NCI-H2081 treated with DMSO at 0.1 percent for 48 hours (cell line): ENCODE measurements around the gene S100A7A.
"Not testable (repeated sequence)": the region's sequence is repeated elsewhere in the genome, so short reads cannot be mapped to it uniquely, and the experiment has no call there.

ENCODE experiments used
- DNase-seq: peaks from one replicate; lab custom pipeline; 2025; lab: John Stamatoyannopoulos, UW

S100A7A gene

GRCh38 chr1:153395776-153396175 is 20.5 kb upstream of the S100A7A start:
- DNase-seq: no peak

DNA sequence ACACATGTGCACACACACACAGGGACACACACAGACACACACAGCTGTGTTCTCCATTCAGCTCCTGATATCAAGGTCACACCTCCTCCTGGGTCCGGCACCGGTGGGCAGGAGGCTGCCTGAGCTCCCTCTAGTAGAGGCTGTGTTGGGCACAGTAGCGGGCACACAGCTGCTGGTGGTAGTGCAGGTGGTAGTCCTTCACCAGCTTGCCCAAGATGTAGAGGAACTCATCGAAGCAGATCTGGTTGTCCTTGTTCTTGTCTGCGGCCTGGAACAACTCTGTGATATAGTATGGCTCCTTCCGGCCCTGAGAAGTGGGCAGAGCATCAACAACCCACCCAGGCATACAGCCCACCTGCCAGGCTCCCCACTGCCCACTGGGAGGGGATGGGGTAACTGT is 19.9 kb upstream of the S100A7A start:
- no peak for DNase-seq

DNA sequence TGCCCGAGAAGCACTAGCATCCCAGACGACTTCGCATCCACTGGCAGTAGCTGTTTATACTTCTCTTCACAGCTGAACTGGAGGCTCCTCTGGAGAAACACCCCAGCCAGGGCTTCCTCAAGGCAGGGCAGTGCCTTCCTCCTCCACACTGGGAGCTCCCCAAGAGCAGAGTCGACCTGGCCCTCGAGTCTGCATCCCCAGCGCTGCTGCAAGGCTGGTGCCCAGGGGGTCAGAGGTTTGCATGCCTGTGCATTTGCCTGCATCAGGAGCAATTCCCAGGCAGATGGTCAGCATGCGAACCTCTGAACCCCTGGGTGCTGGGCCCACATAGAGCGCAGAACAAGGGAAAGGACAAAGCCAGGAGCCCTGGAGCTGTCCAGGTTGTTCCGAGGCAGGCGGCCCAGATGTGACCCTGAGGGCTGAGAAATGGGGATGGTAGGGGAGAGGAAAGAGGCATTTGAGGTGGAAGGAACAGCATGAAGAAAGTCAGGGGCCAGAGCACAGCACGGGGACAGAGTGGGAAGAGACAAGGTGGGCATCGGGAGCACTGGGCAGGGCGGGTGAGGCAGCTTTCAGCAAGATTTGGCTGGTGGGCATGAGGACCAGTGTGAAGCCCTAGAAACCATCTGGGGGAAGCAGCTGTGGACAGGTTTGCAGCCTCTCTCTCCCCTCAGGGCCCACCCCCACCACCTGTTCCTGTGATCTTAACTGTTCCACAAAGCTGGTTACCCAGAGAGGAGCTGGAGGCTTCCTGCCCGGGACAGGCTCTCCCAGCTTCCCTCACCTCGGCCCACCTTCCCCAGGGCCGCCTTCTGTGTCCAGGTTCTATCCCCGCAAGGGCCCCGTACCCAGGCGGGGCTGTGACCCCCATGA is 19.0 kb upstream of the S100A7A start:
- no peak for DNase-seq

- no peak for DNase-seq
Observed at GRCh38 chr1:153397924-153398651, 18.2 kb upstream of the S100A7A start.

DNA sequence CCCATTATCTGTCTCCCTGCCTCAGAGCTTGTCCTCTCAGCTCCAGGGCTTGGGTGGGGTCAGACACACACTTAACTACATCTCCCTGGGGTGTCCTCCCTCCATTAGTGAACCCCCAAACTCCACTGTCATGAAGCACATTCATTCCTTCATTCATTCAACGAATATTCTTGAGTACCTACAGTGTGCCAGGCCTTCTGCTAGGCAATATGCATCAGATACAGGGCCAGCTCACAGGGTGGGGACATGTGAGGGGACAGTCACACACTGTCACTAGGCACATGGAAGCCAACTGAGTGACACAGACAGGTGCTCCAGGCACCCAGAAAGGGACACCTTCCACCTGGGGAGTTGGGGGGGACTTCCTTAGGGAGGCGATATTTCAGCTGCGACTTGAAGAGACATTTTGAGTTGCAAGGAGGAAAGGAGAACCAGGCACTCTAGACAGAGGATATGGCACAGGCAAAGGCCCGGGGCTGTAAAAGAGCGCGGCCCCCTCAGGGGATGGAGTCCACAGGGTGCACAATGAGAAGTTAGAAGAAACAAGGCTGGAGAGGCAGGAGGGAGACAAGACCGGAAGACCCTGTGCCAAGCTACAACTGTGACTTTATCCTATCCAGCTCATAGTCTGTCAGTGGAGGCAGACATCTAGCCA is 16.8 kb upstream of the S100A7A start:
- DNase-seq: no peak

GRCh38 chr1:153400244-153400643 is 16.1 kb upstream of the S100A7A start:
- no peak for DNase-seq

GRCh38 chr1:153401461-153401860 is 14.9 kb upstream of the S100A7A start:
- no peak for DNase-seq

- DNase-seq: no peak
Observed at GRCh38 chr1:153402226-153402625, 14.1 kb upstream of the S100A7A start.

DNA sequence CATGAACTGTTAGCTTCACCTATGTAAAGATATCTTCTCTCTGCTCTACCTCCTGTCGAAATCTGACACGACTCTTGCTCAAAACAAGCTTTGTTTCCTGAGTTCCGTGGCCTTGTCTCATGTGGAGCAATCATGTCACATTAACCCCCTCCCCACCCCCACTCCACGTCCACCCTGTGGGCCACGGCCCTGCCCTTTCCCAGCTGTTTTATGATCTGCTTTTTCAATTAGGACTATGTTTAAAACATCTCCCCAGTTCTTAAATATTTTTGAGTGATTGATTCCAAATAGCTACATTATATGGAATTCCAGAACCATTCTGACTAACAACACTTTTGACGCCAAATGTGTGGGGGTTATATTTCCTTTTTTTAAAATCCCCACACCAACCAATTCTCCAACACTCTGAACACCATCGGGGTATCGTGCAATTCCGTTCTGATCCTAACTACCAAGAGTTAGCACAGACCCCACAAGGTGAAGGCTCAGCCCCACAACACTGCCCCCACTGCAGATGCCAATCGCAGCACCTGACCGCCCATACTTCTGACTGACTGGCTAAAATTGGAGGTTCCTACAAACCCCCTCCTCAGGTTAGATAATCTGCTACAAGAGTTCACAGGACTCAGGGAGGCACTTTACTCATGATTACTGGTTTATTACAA is 12.8 kb upstream of the S100A7A start:
- no peak for DNase-seq

- DNase-seq: no peak
Observed at GRCh38 chr1:153404086-153404635, 12.2 kb upstream of the S100A7A start.

DNA sequence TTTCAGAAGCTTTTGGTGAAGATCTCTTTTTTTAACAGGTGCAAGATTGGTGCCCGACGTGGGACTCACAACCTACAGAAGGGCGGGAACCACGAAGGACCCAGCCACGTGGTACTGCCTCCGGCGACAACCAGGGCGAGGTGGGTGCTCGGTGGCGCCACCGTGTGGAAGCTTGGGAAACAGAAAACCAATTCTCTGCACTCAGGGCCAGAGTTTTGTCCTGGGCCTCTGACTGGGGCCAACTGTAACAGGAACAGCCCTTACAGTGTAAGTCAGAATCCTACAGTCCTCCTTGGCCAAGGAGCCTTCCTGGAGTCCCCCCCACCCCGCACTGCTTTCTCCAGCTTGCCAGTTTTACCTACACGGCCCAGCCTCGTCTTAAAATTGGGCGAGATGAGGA is 11.6 kb upstream of the S100A7A start:
- DNase-seq: no peak

DNA sequence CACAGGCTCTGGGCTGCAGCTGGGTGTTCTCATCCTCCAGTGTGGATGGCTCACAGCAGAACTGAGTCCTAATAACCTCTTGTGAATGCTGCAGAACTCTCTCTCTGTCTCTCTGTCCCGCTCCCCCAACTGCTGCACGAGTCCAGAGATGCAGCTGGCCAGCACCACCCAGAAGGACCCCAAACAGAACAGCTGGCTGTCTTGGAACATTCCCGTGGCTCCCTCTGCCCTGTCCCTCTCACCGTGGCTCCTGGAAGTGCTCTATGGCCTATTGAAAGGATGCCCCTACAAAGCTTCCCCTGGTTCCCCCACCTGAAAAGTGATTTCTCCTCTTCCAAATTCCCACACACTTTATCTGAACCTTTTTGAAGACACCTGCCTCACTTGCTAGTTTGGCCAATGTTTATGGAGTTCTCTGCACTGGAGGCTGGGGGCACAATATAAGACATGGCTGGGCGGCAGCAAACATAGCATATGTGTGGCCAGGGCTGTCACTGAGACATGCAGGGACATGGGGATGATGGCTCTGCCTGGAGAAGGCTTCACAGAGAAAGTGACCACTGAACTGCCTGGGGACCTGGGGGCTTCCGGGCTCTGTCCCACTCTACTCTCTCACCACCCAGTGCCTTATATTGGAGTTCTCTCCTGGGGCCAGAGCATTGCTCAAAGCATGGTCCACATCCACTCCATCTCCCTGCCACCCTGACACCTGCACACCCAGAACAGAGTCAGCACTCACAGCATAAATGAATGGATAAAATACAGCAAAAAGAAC is 10.3 kb upstream of the S100A7A start:
- DNase-seq: not testable (repeated sequence)

DNA sequence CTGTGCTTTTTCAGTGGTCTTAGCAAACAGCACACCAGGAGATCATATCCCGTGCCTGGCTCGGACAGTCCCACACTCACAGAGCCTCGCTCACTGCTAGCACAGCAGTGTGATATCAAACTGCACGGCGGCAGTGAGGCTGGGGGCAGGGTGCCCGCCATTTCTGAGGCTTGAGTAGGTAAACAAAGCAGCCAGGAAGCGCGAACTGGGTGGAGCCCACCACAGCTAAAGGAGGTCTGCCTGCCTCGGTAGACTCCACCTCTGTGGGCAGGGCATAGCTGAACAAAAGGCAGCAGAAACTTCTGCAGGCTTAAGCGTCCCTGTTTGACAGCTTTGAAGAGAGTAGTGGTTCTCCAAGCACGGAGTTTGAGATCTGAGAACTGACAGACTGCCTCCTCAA is 9.0 kb upstream of the S100A7A start:
- not testable (repeated sequence) for DNase-seq

- DNase-seq: not testable (repeated sequence)
Observed at GRCh38 chr1:153413961-153414360, 2.4 kb upstream of the S100A7A start.

GRCh38 chr1:153417136-153417888 is 992 bp downstream of the S100A7A start:
- no peak for DNase-seq

DNA sequence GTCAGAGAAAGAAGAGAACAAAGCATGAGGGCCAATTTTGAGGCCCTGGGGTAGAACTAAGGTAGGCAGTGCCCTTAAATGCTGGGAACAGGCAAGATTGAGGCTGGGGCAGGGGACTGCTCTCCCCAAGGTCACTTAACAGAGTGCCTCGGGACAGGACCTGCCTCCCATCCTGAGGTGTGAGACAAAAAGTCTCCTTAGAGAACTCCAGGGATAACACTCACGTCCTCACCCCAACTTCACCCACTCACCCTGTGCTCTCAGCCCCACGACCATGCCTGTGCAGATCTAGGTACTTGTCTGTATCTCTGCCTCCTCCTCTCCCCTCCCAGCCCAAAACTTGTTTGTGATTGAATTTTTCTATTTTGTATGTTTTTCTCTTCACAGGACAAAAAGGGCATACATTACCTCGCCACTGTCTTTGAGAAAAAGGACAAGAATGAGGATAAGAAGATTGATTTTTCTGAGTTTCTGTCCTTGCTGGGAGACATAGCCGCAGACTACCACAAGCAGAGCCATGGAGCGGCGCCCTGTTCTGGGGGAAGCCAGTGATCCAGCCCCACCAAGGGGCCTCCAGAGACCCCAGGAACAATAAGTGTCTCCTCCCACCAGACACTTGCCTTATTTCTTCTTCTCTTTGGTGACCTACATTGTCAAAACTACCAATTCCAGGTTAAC is 2.6 kb downstream of the S100A7A start:
- DNase-seq: not testable (repeated sequence)

- not testable (repeated sequence) for DNase-seq
Observed at GRCh38 chr1:153419436-153419793, 3.1 kb downstream of the S100A7A start.

- no peak for DNase-seq
Observed at GRCh38 chr1:153420306-153420705, 4.0 kb downstream of the S100A7A start.

GRCh38 chr1:153422450-153423068 is 6.2 kb downstream of the S100A7A start:
- DNase-seq: no peak
